ENCODE data around the gene TBL1X. TPM values are rescaled to one million over a fixed set of nuclear protein-coding genes. Genes with fewer than 3 reads are reported as not detected.

TBL1X gene
- polyA plus RNA-seq, 1 donor (not counting 4 experiments of a cell fraction or from before 2014, with no cell fraction given), result 2.2 TPM

GRCh38 chrX:9737363-9737762, 272.5 kb downstream of the TBL1X start:
- H3K9me1 ChIP-seq (ENCODE audit: control insufficient read depth, extremely low read depth, insufficient read depth, low read length), result no peaks in the 10 kb centered on the region
- no peak for DNase-seq (ENCODE audit: low read depth, low spot score)
- H3K27ac ChIP-seq (ENCODE audit: control insufficient read depth, insufficient read depth, low read length), result no peak overlapping the region
- H3K36me3 ChIP-seq (ENCODE audit: control insufficient read depth in 2 of 2, extremely low read depth in 1 of 2, insufficient read depth in 2 of 2, low read length in 2 of 2), result no peaks in the 10 kb centered on the region
- no peaks in the 10 kb centered on the region for H4K20me1 ChIP-seq (ENCODE audit: control insufficient read depth, extremely low read depth, insufficient read depth, low read length)
- no peak for FAIRE-seq
- dilution Hi-C loops (cut with MboI; ENCODE audit: extremely low pct_ligation_motif_present, low sequenced_read_pairs), result no loop called here
- H3K9ac ChIP-seq (ENCODE audit: control insufficient read depth, extremely low read depth, insufficient read depth, low read length), result no peak overlapping the region
- H3K9me3 ChIP-seq (ENCODE audit: control insufficient read depth, low read depth, low read length), result no peaks in the 10 kb centered on the region
- H3K4me2 ChIP-seq (ENCODE audit: control insufficient read depth, extremely low read depth, insufficient read depth, low read depth, low read length), result no peak overlapping the region
- H3K4me1 ChIP-seq (ENCODE audit: control insufficient read depth, extremely low read depth, insufficient read depth, low read length), result no peaks in the 10 kb centered on the region
- H2AFZ ChIP-seq (ENCODE audit: control insufficient read depth, low read length), result no peak overlapping the region
- no peaks in the 10 kb centered on the region for H3K79me2 ChIP-seq (ENCODE audit: control insufficient read depth, insufficient read depth, low read length)
- H3K4me3 ChIP-seq (ENCODE audit: control insufficient read depth in 2 of 3, extremely low read depth in 1 of 3, insufficient read depth in 2 of 3, low read depth in 1 of 3, low read length in 3 of 3), result no peak overlapping the region
- no peaks in the 10 kb centered on the region for H3K27me3 ChIP-seq (ENCODE audit: control insufficient read depth, extremely low read depth, insufficient read depth, low read length)
- TF ChIP-seq CTCF (optimal IDR thresholded peaks at IDR 0.05 in 1 of 3, IDR thresholded peaks at IDR 0.05 in 1 of 3, conservative IDR thresholded peaks at IDR 0.05 in 1 of 3; ENCODE audit: extremely low read depth in 1 of 3, insufficient read depth in 2 of 3, low read length in 3 of 3) (no peak), EZH2 (IDR thresholded peaks at IDR 0.05; ENCODE audit: low read length) (no peak)

- TF ChIP-seq CTCF (optimal IDR thresholded peaks at IDR 0.05 in 1 of 3, IDR thresholded peaks at IDR 0.05 in 1 of 3, conservative IDR thresholded peaks at IDR 0.05 in 1 of 3; ENCODE audit: extremely low read depth in 1 of 3, insufficient read depth in 2 of 3, low read length in 3 of 3) (no peak), EZH2 (IDR thresholded peaks at IDR 0.05; ENCODE audit: low read length) (no peak)
- Histone ChIP-seq H3K4me1 (ENCODE audit: control insufficient read depth, extremely low read depth, insufficient read depth, low read length) (no peaks in the 10 kb centered on the region), H3K27ac (ENCODE audit: control insufficient read depth, insufficient read depth, low read length) (no peak overlapping the region), H3K9me3 (ENCODE audit: control insufficient read depth, low read depth, low read length) (no peaks in the 10 kb centered on the region), H3K9me1 (ENCODE audit: control insufficient read depth, extremely low read depth, insufficient read depth, low read length) (no peaks in the 10 kb centered on the region), H3K4me2 (ENCODE audit: control insufficient read depth, extremely low read depth, insufficient read depth, low read depth, low read length) (no peak overlapping the region), H3K79me2 (ENCODE audit: control insufficient read depth, insufficient read depth, low read length) (no peaks in the 10 kb centered on the region), H3K9ac (ENCODE audit: control insufficient read depth, extremely low read depth, insufficient read depth, low read length) (no peak overlapping the region), H3K27me3 (ENCODE audit: control insufficient read depth, extremely low read depth, insufficient read depth, low read length) (no peaks in the 10 kb centered on the region), H3K4me3 (ENCODE audit: control insufficient read depth in 2 of 3, extremely low read depth in 1 of 3, insufficient read depth in 2 of 3, low read depth in 1 of 3, low read length in 3 of 3) (no peak overlapping the region), H4K20me1 (ENCODE audit: control insufficient read depth, extremely low read depth, insufficient read depth, low read length) (no peaks in the 10 kb centered on the region), H3K36me3 (ENCODE audit: control insufficient read depth in 2 of 2, extremely low read depth in 1 of 2, insufficient read depth in 2 of 2, low read length in 2 of 2) (no peaks in the 10 kb centered on the region), H2AFZ (ENCODE audit: control insufficient read depth, low read length) (no peak overlapping the region)
- FAIRE-seq, result no peak
- DNase-seq (ENCODE audit: low read depth, low spot score), result no peak
- dilution Hi-C loops (cut with MboI; ENCODE audit: extremely low pct_ligation_motif_present, low sequenced_read_pairs), result no loop called here
Measured at GRCh38 chrX:9738151-9738550, 273.3 kb downstream of the TBL1X start.

Measured in keratinocyte (primary cell).